Measurements from ENCODE around the gene TARM1.
"Not testable (repeated sequence)": the region's sequence is repeated elsewhere in the genome, so short reads cannot be mapped to it uniquely, and the experiment has no call there.

The TARM1 gene

GRCh38 chr19:54106716-54107115, 25.6 kb upstream of the TARM1 start:
- Mint-ChIP-seq H3K36me3 (ENCODE audit: low read depth) (peaks cover 34% of the 10 kb centered on the region), H3K4me3 (no peak overlapping the region), H3K9me3 (no peaks in the 10 kb centered on the region), H3K27ac (no peak overlapping the region), H3K4me1 (ENCODE audit: low read depth) (peaks cover 25% of the 10 kb centered on the region), H3K27me3 (no peaks in the 10 kb centered on the region)

- H3K27me3 Mint-ChIP-seq = no peaks in the 10 kb centered on the region
- no peaks in the 10 kb centered on the region for H3K9me3 Mint-ChIP-seq
- H3K27ac Mint-ChIP-seq = no peak overlapping the region
- H3K4me1 Mint-ChIP-seq (ENCODE audit: low read depth) = peaks cover 23% of the 10 kb centered on the region
- H3K36me3 Mint-ChIP-seq (ENCODE audit: low read depth) = peaks cover 31% of the 10 kb centered on the region
- no peak overlapping the region for H3K4me3 Mint-ChIP-seq
Observed at GRCh38 chr19:54105796-54106195, 24.6 kb upstream of the TARM1 start.

- H3K4me3 Mint-ChIP-seq = no peak overlapping the region
- no peaks in the 10 kb centered on the region for H3K9me3 Mint-ChIP-seq
- no peaks in the 10 kb centered on the region for H3K27me3 Mint-ChIP-seq
- H3K27ac Mint-ChIP-seq = no peak overlapping the region
- peaks cover 22% of the 10 kb centered on the region for H3K4me1 Mint-ChIP-seq (ENCODE audit: low read depth)
- peaks cover 26% of the 10 kb centered on the region for H3K36me3 Mint-ChIP-seq (ENCODE audit: low read depth)
Observed at GRCh38 chr19:54104998-54105715, 24.0 kb upstream of the TARM1 start.

GRCh38 chr19:54102421-54103169, 21.4 kb upstream of the TARM1 start, which contains the start of gene NDUFA3:
NDUFA3 (plus strand) TSS chr19:54102855; CDS start chr19:54102879, 24 bp downstream.
- Mint-ChIP-seq H3K27me3 (no peaks in the 10 kb centered on the region), H3K4me1 (ENCODE audit: low read depth) (peaks cover 22% of the 10 kb centered on the region), H3K9me3 (no peaks in the 10 kb centered on the region), H3K36me3 (ENCODE audit: low read depth) (peaks cover 23% of the 10 kb centered on the region), H3K4me3 (peak within 1 kb of the TSS; percentile 98), H3K27ac (peak within 1 kb of the TSS; percentile 96)

- no peak within 1 kb of the TSS for H3K27ac Mint-ChIP-seq
- peaks cover 3% of the 10 kb centered on the region for H3K36me3 Mint-ChIP-seq (ENCODE audit: low read depth)
- H3K27me3 Mint-ChIP-seq = peaks cover 6% of the 10 kb centered on the region
- H3K4me3 Mint-ChIP-seq = peak within 1 kb of the TSS; percentile 52
- H3K9me3 Mint-ChIP-seq = no peaks in the 10 kb centered on the region
- peaks cover 26% of the 10 kb centered on the region for H3K4me1 Mint-ChIP-seq (ENCODE audit: low read depth)
Observed at GRCh38 chr19:54100561-54100960, 19.4 kb upstream of the TARM1 start, which contains the start of gene OSCAR. OSCAR (minus strand) TSS chr19:54100803; CDS start chr19:54100792, 11 bp downstream.

- H3K4me3 Mint-ChIP-seq; H3K27ac Mint-ChIP-seq; H3K9me3 Mint-ChIP-seq; H3K36me3 Mint-ChIP-seq (ENCODE audit: low read depth); H3K27me3 Mint-ChIP-seq: not testable (repeated sequence)
- H3K4me1 Mint-ChIP-seq (ENCODE audit: low read depth) = peaks cover 24% of the 10 kb centered on the region
Observed at GRCh38 chr19:54099903-54100255, 18.7 kb upstream of the TARM1 start.

- H3K27me3 Mint-ChIP-seq = peaks cover 12% of the 10 kb centered on the region
- no peak overlapping the region for H3K4me3 Mint-ChIP-seq
- H3K36me3 Mint-ChIP-seq (ENCODE audit: low read depth) = no peaks in the 10 kb centered on the region
- peaks cover 21% of the 10 kb centered on the region for H3K4me1 Mint-ChIP-seq (ENCODE audit: low read depth)
- H3K27ac Mint-ChIP-seq = no peak overlapping the region
- H3K9me3 Mint-ChIP-seq = no peaks in the 10 kb centered on the region
Observed at GRCh38 chr19:54099190-54099902, 18.2 kb upstream of the TARM1 start.

- no peak overlapping the region for H3K27ac Mint-ChIP-seq
- H3K9me3 Mint-ChIP-seq = no peaks in the 10 kb centered on the region
- no peaks in the 10 kb centered on the region for H3K36me3 Mint-ChIP-seq (ENCODE audit: low read depth)
- peak overlapping the region; percentile 68 for H3K4me3 Mint-ChIP-seq
- peaks cover 11% of the 10 kb centered on the region for H3K4me1 Mint-ChIP-seq (ENCODE audit: low read depth)
- H3K27me3 Mint-ChIP-seq = peaks cover 22% of the 10 kb centered on the region
Observed at GRCh38 chr19:54096617-54097106, 15.5 kb upstream of the TARM1 start.

- not testable (repeated sequence) for H3K9me3 Mint-ChIP-seq; H3K27ac Mint-ChIP-seq; H3K36me3 Mint-ChIP-seq (ENCODE audit: low read depth)
- peaks cover 11% of the 10 kb centered on the region for H3K4me1 Mint-ChIP-seq (ENCODE audit: low read depth)
- peak overlapping the region; percentile 68 for H3K4me3 Mint-ChIP-seq
- H3K27me3 Mint-ChIP-seq = peaks cover 22% of the 10 kb centered on the region
Observed at GRCh38 chr19:54095859-54096616, 14.9 kb upstream of the TARM1 start.

GRCh38 chr19:54095136-54095858, 14.1 kb upstream of the TARM1 start:
- Mint-ChIP-seq H3K27me3 (peaks cover 22% of the 10 kb centered on the region), H3K36me3 (ENCODE audit: low read depth) (no peaks in the 10 kb centered on the region), H3K4me3 (no peak overlapping the region), H3K27ac (no peak overlapping the region), H3K4me1 (ENCODE audit: low read depth) (peaks cover 11% of the 10 kb centered on the region), H3K9me3 (no peaks in the 10 kb centered on the region)

- Mint-ChIP-seq H3K36me3 (ENCODE audit: low read depth) (no peaks in the 10 kb centered on the region), H3K4me1 (ENCODE audit: low read depth) (peaks cover 11% of the 10 kb centered on the region), H3K4me3 (no peak overlapping the region), H3K27ac (no peak overlapping the region), H3K27me3 (peaks cover 22% of the 10 kb centered on the region), H3K9me3 (no peaks in the 10 kb centered on the region)
Observed at GRCh38 chr19:54094426-54095000, 13.3 kb upstream of the TARM1 start.

GRCh38 chr19:54084410-54084809, 3.2 kb upstream of the TARM1 start:
- Mint-ChIP-seq H3K9me3 (peaks cover 10% of the 10 kb centered on the region), H3K27ac (no peak overlapping the region), H3K27me3 (peaks cover 13% of the 10 kb centered on the region), H3K4me1 (ENCODE audit: low read depth) (no peaks in the 10 kb centered on the region), H3K4me3 (no peak overlapping the region), H3K36me3 (ENCODE audit: low read depth) (no peaks in the 10 kb centered on the region)

- no peaks in the 10 kb centered on the region for H3K27me3 Mint-ChIP-seq
- no peak overlapping the region for H3K27ac Mint-ChIP-seq
- H3K9me3 Mint-ChIP-seq = no peaks in the 10 kb centered on the region
- H3K36me3 Mint-ChIP-seq (ENCODE audit: low read depth) = no peaks in the 10 kb centered on the region
- H3K4me1 Mint-ChIP-seq (ENCODE audit: low read depth) = no peaks in the 10 kb centered on the region
- no peak overlapping the region for H3K4me3 Mint-ChIP-seq
Observed at GRCh38 chr19:54077334-54077733, 3.8 kb downstream of the TARM1 start.

GRCh38 chr19:54074851-54075250, 6.3 kb downstream of the TARM1 start:
- H3K9me3 Mint-ChIP-seq = no peaks in the 10 kb centered on the region
- no peaks in the 10 kb centered on the region for H3K27me3 Mint-ChIP-seq
- H3K4me3 Mint-ChIP-seq = no peak overlapping the region
- H3K27ac Mint-ChIP-seq = no peak overlapping the region
- H3K4me1 Mint-ChIP-seq (ENCODE audit: low read depth) = no peaks in the 10 kb centered on the region
- H3K36me3 Mint-ChIP-seq (ENCODE audit: low read depth) = no peaks in the 10 kb centered on the region
